A673 (cell line): ENCODE results near the gene GUCD1. TPM values are rescaled to one million over a fixed set of nuclear protein-coding genes. Genes with fewer than 3 reads are reported as not detected.
"Not testable (repeated sequence)": the region's sequence is repeated elsewhere in the genome, so short reads cannot be mapped to it uniquely, and the experiment has no call there.

Source experiments
- BruUV-seq: library from RNA; stranded (reverse); fragments of 400-500 nt; replicated peaks from 2 replicates; lab custom pipeline; 2021; lab: Mats Ljungman, UMichigan
- CTCF ChIA-PET: fragments of 300-600 bp; sonication (Branson Sonifier 250); formaldehyde crosslinking; loops from one replicate; lab custom pipeline; 2022; ENCODE audit warnings: antibody characterized with exemption; lab: Charles Lee
- POLR2A ChIA-PET: fragments of 300-600 bp; sonication (Branson Sonifier 250); formaldehyde crosslinking; loops from one replicate; lab custom pipeline; 2022; ENCODE audit warnings: antibody characterized with exemption; ENCODE audit not compliant: low non-redundant PET; lab: Charles Lee
- DNase-seq: peaks from one replicate; pipeline ENCODE4 v3.0.0-alpha.2; 2015; ENCODE audit warnings: low spot score
- H3K27ac ChIP-seq: fragments of 200-600 bp; sonication (generic); 2 replicates; pipeline ENCODE4 v1.5.1; 2016; ENCODE audit warnings: mixed run types, low read depth, mild to moderate bottlenecking, mixed read lengths, antibody characterized with exemption, low read length; ENCODE audit not compliant: poor library complexity, severe bottlenecking
- H3K27me3 ChIP-seq: fragments of 200-600 bp; sonication (generic); replicated peaks from 2 replicates; pipeline ENCODE4 v1.6.1; 2017; ENCODE audit warnings: mixed run types, low read depth, mild to moderate bottlenecking, mixed read lengths, antibody characterized with exemption, low read length; ENCODE audit not compliant: insufficient read depth, poor library complexity
- H3K36me3 ChIP-seq: fragments of 200-600 bp; sonication (generic); 2 replicates; pipeline ENCODE4 v1.6.1; 2016; ENCODE audit warnings: mixed run types, mild to moderate bottlenecking, mixed read lengths, antibody characterized with exemption, low read length; ENCODE audit not compliant: insufficient read depth, poor library complexity, severe bottlenecking
- H3K4me1 ChIP-seq: fragments of 200-600 bp; sonication (generic); 2 replicates; pipeline ENCODE4 v1.6.1; 2017; ENCODE audit warnings: mixed run types, mild to moderate bottlenecking, mixed read lengths, antibody characterized with exemption, low read length; ENCODE audit not compliant: insufficient read depth, poor library complexity, severe bottlenecking
- H3K4me3 ChIP-seq: fragments of 200-600 bp; sonication (generic); 2 replicates; pipeline ENCODE4 v1.5.1; 2016; ENCODE audit warnings: low read depth, mixed run types, mild to moderate bottlenecking, mixed read lengths, low read length; ENCODE audit not compliant: poor library complexity, severe bottlenecking
- H3K9me3 ChIP-seq: fragments of 200-600 bp; sonication (generic); 2 replicates; pipeline ENCODE4 v1.6.1; 2016; ENCODE audit warnings: mixed run types, low read depth, mild to moderate bottlenecking, mixed read lengths, antibody characterized with exemption, low read length; ENCODE audit not compliant: poor library complexity, severe bottlenecking
- CTCF ChIP-seq: fragments of 300-800, 200-600 bp; sonication (generic); conservative IDR thresholded peaks from 2 replicates; pipeline ENCODE4 v1.5.1; 2017; ENCODE audit warnings: low read depth, mild to moderate bottlenecking, antibody characterized with exemption, low read length, moderate library complexity, mixed read lengths
- EZH2 ChIP-seq: fragments of 200-600 bp; sonication (generic); IDR thresholded peaks from 2 replicates; pipeline ENCODE4 v1.6.1; 2017; ENCODE audit warnings: borderline replicate concordance, low read depth, mild to moderate bottlenecking, mixed read lengths, antibody characterized with exemption, low read length; ENCODE audit not compliant: poor library complexity, severe bottlenecking
- intact Hi-C: fragments of 100-400 bp; cut with micrococcal nuclease; formaldehyde crosslinking; loops from one replicate; pipeline ENCODE4 v1.10.0; 2022; ENCODE audit not compliant: unreplicated experiment
- total RNA-seq: library from RNA; stranded (reverse); gene quantifications from 2 replicates; pipeline ENCODE4 v1.2.3, GENCODE V29; 2021

Gene GUCD1
- total RNA-seq, 1 experiment from 2014 or later: 70.5 TPM

- Histone ChIP-seq H3K27ac (no peak overlapping the region), H3K27me3 (no peaks in the 10 kb centered on the region), H3K36me3 (no peaks in the 10 kb centered on the region), H3K4me3 (no peak overlapping the region), H3K9me3 (no peaks in the 10 kb centered on the region), H3K4me1 (no peaks in the 10 kb centered on the region)
- no peak for DNase-seq
- no peak for TF ChIP-seq CTCF
- no peak for TF ChIP-seq EZH2
- ChIA-PET POLR2A (no interaction called here), CTCF (no interaction called here)
- intact Hi-C loops: no loop called here
- BruUV-seq: no TSS peak
Measured at GRCh38 chr22:24535348-24535747, 19.6 kb downstream of the GUCD1 start.

- CTCF ChIA-PET: no interaction called here
- POLR2A ChIA-PET: no interaction called here
- no peak for DNase-seq
- no peaks in the 10 kb centered on the region for H3K27me3 ChIP-seq
- no TSS peak for BruUV-seq
- H3K4me1 ChIP-seq: no peaks in the 10 kb centered on the region
- no peak for TF ChIP-seq EZH2
- TF ChIP-seq CTCF: no peak
- H3K4me3 ChIP-seq: no peak overlapping the region
- intact Hi-C loops: no loop called here
- H3K36me3 ChIP-seq: no peaks in the 10 kb centered on the region
- H3K9me3 ChIP-seq: no peaks in the 10 kb centered on the region
- H3K27ac ChIP-seq: no peak overlapping the region
Measured at GRCh38 chr22:24532075-24532474, 22.9 kb downstream of the GUCD1 start.

- intact Hi-C loops: not testable (repeated sequence)
Measured at GRCh38 chr22:24530968-24531367, 24.0 kb downstream of the GUCD1 start.

GRCh38 chr22:24529898-24530297 lies 25.0 kb downstream of the GUCD1 start:
- H3K9me3 ChIP-seq: no peaks in the 10 kb centered on the region
- no peak overlapping the region for H3K27ac ChIP-seq
- intact Hi-C loops: loop anchor here (5.0 kb wide), 1 partner anchor 343 kb away; no protein-coding TSS in a partner anchor
- BruUV-seq: no TSS peak
- TF ChIP-seq CTCF (no peak), EZH2 (no peak)
- ChIA-PET POLR2A (interaction anchor here (0.6 to 0.7 kb wide), 3 partner anchors 12 to 151 kb away, joined by 3 to 5 read pairs (median 3); no protein-coding TSS in a partner anchor), CTCF (interaction anchor here (0.6 kb wide), 3 partner anchors 36 to 573 kb away, joined by 3 to 6 read pairs (median 5); no protein-coding TSS in a partner anchor)
- H3K36me3 ChIP-seq: no peaks in the 10 kb centered on the region
- H3K27me3 ChIP-seq: no peaks in the 10 kb centered on the region
- no peaks in the 10 kb centered on the region for H3K4me1 ChIP-seq
- no peak for DNase-seq
- H3K4me3 ChIP-seq: no peak overlapping the region

More at GRCh38 chr22:24530968-24531367, 24.0 kb downstream of the GUCD1 start:
- H3K36me3 ChIP-seq, H3K27me3 ChIP-seq, DNase-seq, BruUV-seq, H3K4me1 ChIP-seq, H3K4me3 ChIP-seq, POLR2A ChIA-PET, H3K27ac ChIP-seq, H3K9me3 ChIP-seq: not testable (repeated sequence)
- CTCF ChIA-PET: interaction anchor here (0.7 kb wide), 1 partner anchor 210 kb away, joined by 5 read pairs; no protein-coding TSS in a partner anchor
